Osteocyte (in vitro differentiated cells): ENCODE data around the gene SBF2. TPM values are rescaled to one million over a fixed set of nuclear protein-coding genes. Genes with fewer than 3 reads are reported as not detected.

ENCODE experiments used
- DNase-seq: peaks from one replicate; pipeline ENCODE4 v3.0.0; 2021; ENCODE audit warnings: mixed read lengths; ENCODE audit not compliant: unreplicated experiment; ENCODE audit errors: extremely low spot score
- H3K27ac Mint-ChIP-seq: one replicate; pipeline ENCODE4 v1.8.0; 2021; ENCODE audit warnings: mild to moderate bottlenecking, mixed read lengths; ENCODE audit not compliant: unreplicated experiment
- H3K27me3 Mint-ChIP-seq: one replicate; pipeline ENCODE4 v1.8.0; 2021; ENCODE audit warnings: mixed read lengths; ENCODE audit not compliant: unreplicated experiment
- H3K36me3 Mint-ChIP-seq: one replicate; pipeline ENCODE4 v1.8.0; 2021; ENCODE audit warnings: mixed read lengths; ENCODE audit not compliant: unreplicated experiment
- H3K4me1 Mint-ChIP-seq: one replicate; pipeline ENCODE4 v1.8.0; 2021; ENCODE audit warnings: mixed read lengths; ENCODE audit not compliant: unreplicated experiment
- H3K4me3 Mint-ChIP-seq: one replicate; pipeline ENCODE4 v1.8.0; 2021; ENCODE audit warnings: mild to moderate bottlenecking, moderate library complexity, mixed read lengths; ENCODE audit not compliant: unreplicated experiment
- H3K9me3 Mint-ChIP-seq: one replicate; pipeline ENCODE4 v1.8.0; 2021; ENCODE audit warnings: mixed read lengths; ENCODE audit not compliant: unreplicated experiment
- CTCF ChIP-seq: fragments of 200-600 bp; sonication (generic); IDR thresholded peaks from 2 replicates; pipeline ENCODE4 v1.5.0; 2021; ENCODE audit warnings: antibody characterized with exemption, mild to moderate bottlenecking, moderate library complexity
- total RNA-seq: library from RNA; stranded (reverse); gene quantifications from 2 replicates; pipeline ENCODE4 v1.2.1, GENCODE V29; 2021

The SBF2 gene
- total RNA-seq, 1 donor from 2014 or later, result 65.2 TPM

GRCh38 chr11:9760193-9760575, 533.8 kb downstream of the SBF2 start:
- DNase-seq, result peak; percentile 90
- no peak overlapping the region for H3K4me3 Mint-ChIP-seq
- H3K36me3 Mint-ChIP-seq, result no peaks in the 10 kb centered on the region
- H3K9me3 Mint-ChIP-seq, result no peaks in the 10 kb centered on the region
- TF ChIP-seq CTCF, result no peak
- peak overlapping the region; percentile 99 for H3K27ac Mint-ChIP-seq
- H3K4me1 Mint-ChIP-seq, result peaks cover 78% of the 10 kb centered on the region
- H3K27me3 Mint-ChIP-seq, result no peaks in the 10 kb centered on the region

DNA sequence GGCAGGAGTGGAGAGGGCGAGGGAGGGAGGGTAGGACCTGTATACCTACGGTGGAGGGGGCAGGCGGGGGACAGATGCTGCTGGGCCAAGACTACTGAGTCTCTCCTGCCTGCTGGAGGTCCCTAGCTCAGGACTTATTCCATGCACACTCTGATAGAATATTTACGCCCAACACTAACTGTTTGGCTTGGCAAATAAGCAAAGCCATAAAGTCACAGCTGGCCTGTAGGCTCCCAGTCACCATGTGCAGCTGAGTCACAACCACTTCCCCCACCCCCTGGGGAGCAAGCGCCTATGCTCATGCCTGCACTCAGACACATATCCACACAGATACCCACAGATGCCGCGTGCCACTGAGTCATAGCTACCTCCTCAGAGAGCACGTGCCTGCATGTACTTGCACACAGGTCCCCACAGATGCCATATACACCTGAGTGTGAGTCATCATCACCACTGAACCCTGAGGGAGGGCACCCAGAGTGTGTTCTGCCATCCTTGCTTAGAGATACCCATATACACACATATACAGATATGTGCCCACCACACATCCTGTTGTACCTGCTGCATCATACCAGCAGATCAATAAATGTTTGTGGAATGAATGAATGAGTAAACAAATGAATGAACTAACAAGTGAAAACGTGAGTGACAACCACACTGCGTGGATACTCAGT, 534.4 kb downstream of the SBF2 start:
- Mint-ChIP-seq H3K36me3 (no peaks in the 10 kb centered on the region), H3K27me3 (no peaks in the 10 kb centered on the region), H3K4me3 (peak overlapping the region; percentile 55), H3K27ac (peak overlapping the region; percentile 99), H3K4me1 (peaks cover 75% of the 10 kb centered on the region), H3K9me3 (no peaks in the 10 kb centered on the region)
- TF ChIP-seq CTCF, result no peak
- peak; percentile 96 for DNase-seq

- H3K36me3 Mint-ChIP-seq, result no peaks in the 10 kb centered on the region
- peak overlapping the region; percentile 55 for H3K4me3 Mint-ChIP-seq
- H3K27ac Mint-ChIP-seq, result peak overlapping the region; percentile 99
- no peaks in the 10 kb centered on the region for H3K9me3 Mint-ChIP-seq
- no peak for TF ChIP-seq CTCF
- no peaks in the 10 kb centered on the region for H3K27me3 Mint-ChIP-seq
- H3K4me1 Mint-ChIP-seq, result peaks cover 78% of the 10 kb centered on the region
- peak; percentile 91 for DNase-seq
Observed at GRCh38 chr11:9758637-9759518, 535.1 kb downstream of the SBF2 start.

DNA sequence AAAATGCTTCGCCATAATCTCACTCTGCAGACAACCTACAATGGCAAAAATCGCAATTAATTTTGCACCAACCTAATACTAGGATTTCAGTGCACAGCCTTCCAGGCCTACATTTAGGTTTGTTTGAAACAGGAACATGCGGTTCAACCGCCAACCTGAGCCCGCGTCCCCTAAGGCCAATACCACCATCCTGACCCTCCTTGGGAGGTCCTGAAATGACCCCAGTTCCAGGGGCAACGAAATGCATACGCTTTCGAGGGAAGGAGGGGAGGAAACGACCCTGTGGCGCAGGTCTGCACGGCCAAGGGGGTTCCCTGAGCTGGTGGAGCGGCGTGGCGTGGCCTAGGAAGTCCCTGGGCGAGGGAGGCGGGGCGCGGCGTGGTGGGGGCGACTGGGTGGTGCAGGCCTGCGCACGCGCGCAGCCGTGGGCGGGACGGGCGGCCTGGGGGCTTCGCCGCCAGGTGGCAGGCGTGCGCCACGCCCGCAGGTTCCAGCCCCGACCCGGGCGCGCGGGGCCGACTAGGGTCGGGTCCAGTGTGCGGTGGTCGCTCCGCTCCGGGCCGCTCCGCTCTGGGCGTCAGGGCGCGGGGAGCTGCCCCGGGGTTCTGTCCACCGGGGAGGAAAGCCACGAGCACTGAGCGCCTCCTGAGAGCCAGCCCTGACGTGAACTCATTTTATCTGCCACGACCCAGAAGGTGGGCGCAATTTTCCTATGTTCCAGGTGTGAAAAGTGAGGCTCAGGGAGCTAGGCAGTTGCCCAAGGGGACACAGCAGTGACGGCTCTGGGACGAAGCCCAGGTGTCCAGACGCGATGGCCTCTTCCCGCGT, 536.0 kb downstream of the SBF2 start:
- no peaks in the 10 kb centered on the region for H3K27me3 Mint-ChIP-seq
- H3K4me3 Mint-ChIP-seq, result peak overlapping the region; percentile 20
- H3K4me1 Mint-ChIP-seq, result peaks cover 84% of the 10 kb centered on the region
- H3K27ac Mint-ChIP-seq, result peak overlapping the region; percentile 71
- DNase-seq, result peak; percentile 93
- H3K9me3 Mint-ChIP-seq, result no peaks in the 10 kb centered on the region
- peaks cover 2% of the 10 kb centered on the region for H3K36me3 Mint-ChIP-seq
- peak; percentile 92 for TF ChIP-seq CTCF
